HepG2 (cell line): Measurements from ENCODE around the gene NSD1. TPM values are rescaled to one million over a fixed set of nuclear protein-coding genes. Genes with fewer than 3 reads are reported as not detected.

Source experiments
- BCL6 ChIP-seq: IDR thresholded peaks from 2 replicates; pipeline ENCODE4 v1.6.1; 2016; ENCODE audit warnings: missing genetic modification reagents, missing compliant biosample characterization
- ESRRA ChIP-seq: sonication (generic); formaldehyde crosslinking; IDR thresholded peaks from 2 replicates; pipeline ENCODE4 v1.5.1; 2020; ENCODE audit warnings: mild to moderate bottlenecking, low read depth, missing genetic modification reagents
- GABPA ChIP-seq, 2 experiments: IDR thresholded peaks; 2 replicates each; pipeline ENCODE4 v1.6.1; 2011 to 2016; ENCODE audit warnings: low read depth in 2 of 2, low read length in 1 of 2, missing biosample characterization in 1 of 2, missing genetic modification characterization in 1 of 2
- GABPB1 ChIP-seq: IDR thresholded peaks from 2 replicates; pipeline ENCODE4 v1.6.1; 2016; ENCODE audit warnings: mild to moderate bottlenecking, missing genetic modification reagents, moderate library complexity, missing compliant biosample characterization
- JARID2 ChIP-seq: sonication (generic); formaldehyde crosslinking; IDR thresholded peaks from 2 replicates; pipeline ENCODE4 v1.8.1; 2023; ENCODE audit warnings: missing genetic modification reagents, inconsistent platforms; ENCODE audit not compliant: insufficient replicate concordance
- KAT7 ChIP-seq: IDR thresholded peaks from 2 replicates; pipeline ENCODE4 v1.6.1; 2018; ENCODE audit warnings: borderline replicate concordance, missing compliant biosample characterization
- KDM4B ChIP-seq: sonication (generic); formaldehyde crosslinking; IDR thresholded peaks from 2 replicates; pipeline ENCODE4 v1.4.0; 2020; ENCODE audit warnings: missing genetic modification reagents
- KLF13 ChIP-seq: sonication (generic); formaldehyde crosslinking; IDR thresholded peaks from 2 replicates; pipeline ENCODE4 v1.4.0; 2020; ENCODE audit warnings: mild to moderate bottlenecking, missing genetic modification reagents
- MEIS1 ChIP-seq: sonication (generic); formaldehyde crosslinking; IDR thresholded peaks from 2 replicates; pipeline ENCODE4 v1.9.0; 2021; ENCODE audit warnings: mild to moderate bottlenecking, missing genetic modification reagents, moderate library complexity, borderline replicate concordance
- MEIS2 ChIP-seq: sonication (generic); formaldehyde crosslinking; IDR thresholded peaks from 2 replicates; pipeline ENCODE4 v1.9.0; 2021; ENCODE audit warnings: mild to moderate bottlenecking, missing genetic modification reagents
- STAT5B ChIP-seq: sonication (generic); formaldehyde crosslinking; IDR thresholded peaks from 2 replicates; pipeline ENCODE4 v1.4.0; 2020; ENCODE audit warnings: missing genetic modification reagents
- TBX2 ChIP-seq: sonication (generic); formaldehyde crosslinking; IDR thresholded peaks from 2 replicates; pipeline ENCODE4 v1.5.0; 2020; ENCODE audit warnings: missing genetic modification reagents, mild to moderate bottlenecking, borderline replicate concordance
- ZNF12 ChIP-seq: sonication (generic); formaldehyde crosslinking; IDR thresholded peaks from 2 replicates; pipeline ENCODE4 v1.5.0; 2020; ENCODE audit warnings: missing genetic modification reagents
- ZNF230 ChIP-seq: sonication (generic); formaldehyde crosslinking; IDR thresholded peaks from 2 replicates; pipeline ENCODE4 v1.4.0; 2020; ENCODE audit warnings: mild to moderate bottlenecking, missing genetic modification reagents
- ZNF382 ChIP-seq: sonication (generic); formaldehyde crosslinking; IDR thresholded peaks from 2 replicates; pipeline ENCODE4 v1.5.0; 2020; ENCODE audit warnings: missing genetic modification reagents, mild to moderate bottlenecking, borderline replicate concordance
- ZNF496 ChIP-seq: sonication (generic); formaldehyde crosslinking; IDR thresholded peaks from 2 replicates; pipeline ENCODE4 v1.8.1; 2023; ENCODE audit warnings: mild to moderate bottlenecking, moderate library complexity, missing genetic modification reagents; ENCODE audit not compliant: insufficient replicate concordance
- ZNF510 ChIP-seq: sonication (generic); formaldehyde crosslinking; IDR thresholded peaks from 2 replicates; pipeline ENCODE4 v1.4.0; 2020; ENCODE audit warnings: low read depth, mild to moderate bottlenecking, missing genetic modification reagents
- ZNF674 ChIP-seq: sonication (generic); formaldehyde crosslinking; IDR thresholded peaks from 2 replicates; pipeline ENCODE4 v1.5.0; 2020; ENCODE audit warnings: low read depth, mild to moderate bottlenecking, missing genetic modification reagents
- ZNF790 ChIP-seq: sonication (generic); formaldehyde crosslinking; IDR thresholded peaks from 2 replicates; pipeline ENCODE4 v1.8.0; 2022; ENCODE audit warnings: missing genetic modification reagents, mild to moderate bottlenecking, borderline replicate concordance
- ZZZ3 ChIP-seq: sonication (generic); formaldehyde crosslinking; IDR thresholded peaks from 2 replicates; pipeline ENCODE4 v1.4.0; 2020; ENCODE audit warnings: missing genetic modification reagents, mild to moderate bottlenecking, borderline replicate concordance
- polyA plus RNA-seq, 8 experiments: library from polyadenylated mRNA; depleted of rRNA in 3 of 8; stranded (reverse) in 7 of 8; unstranded in 1 of 8; fragments of >200 nt; fragmentation: Illumina TruSeq in 4 of 8; extraction: Trizol in 4 of 8; gene quantifications; 2 replicates each; pipeline versions ENCODE4 v1.2.1 to v1.2.3, GENCODE V29; 2011 to 2016; ENCODE audit warnings: low read depth in 4 of 8, missing spikeins in 1 of 8, mixed read lengths in 1 of 8; ENCODE audit not compliant: insufficient read depth in 1 of 8
- total RNA-seq, 5 experiments: library from RNA; depleted of rRNA; stranded (reverse); fragments of >200 nt; fragmentation: Illumina TruSeq; extraction: Trizol; gene quantifications; 2 replicates each; pipeline ENCODE4 v1.2.3, GENCODE V29; 2016; ENCODE audit warnings: low read depth in 1 of 5
- TF ChIP-seq, protein P1 (sequence below): sonication (generic); formaldehyde crosslinking; IDR thresholded peaks from 2 replicates; pipeline ENCODE4 v1.4.0; 2020; ENCODE audit warnings: missing genetic modification reagents, borderline replicate concordance
- TF ChIP-seq, protein P2 (sequence below): sonication (generic); formaldehyde crosslinking; IDR thresholded peaks from 2 replicates; pipeline ENCODE4 v1.4.0; 2020; ENCODE audit warnings: low read depth, mild to moderate bottlenecking, missing genetic modification reagents
- TF ChIP-seq, protein P3 (sequence below): sonication (generic); formaldehyde crosslinking; IDR thresholded peaks from 2 replicates; pipeline ENCODE4 v1.4.0; 2020; ENCODE audit warnings: missing genetic modification reagents, borderline replicate concordance

NSD1 gene
- total and polyA plus RNA-seq, 2 of the 13 experiments (the other 11 are each of a cell fraction or from before 2014, with no cell fraction given) = 0.01 to 0.09 TPM

DNA sequence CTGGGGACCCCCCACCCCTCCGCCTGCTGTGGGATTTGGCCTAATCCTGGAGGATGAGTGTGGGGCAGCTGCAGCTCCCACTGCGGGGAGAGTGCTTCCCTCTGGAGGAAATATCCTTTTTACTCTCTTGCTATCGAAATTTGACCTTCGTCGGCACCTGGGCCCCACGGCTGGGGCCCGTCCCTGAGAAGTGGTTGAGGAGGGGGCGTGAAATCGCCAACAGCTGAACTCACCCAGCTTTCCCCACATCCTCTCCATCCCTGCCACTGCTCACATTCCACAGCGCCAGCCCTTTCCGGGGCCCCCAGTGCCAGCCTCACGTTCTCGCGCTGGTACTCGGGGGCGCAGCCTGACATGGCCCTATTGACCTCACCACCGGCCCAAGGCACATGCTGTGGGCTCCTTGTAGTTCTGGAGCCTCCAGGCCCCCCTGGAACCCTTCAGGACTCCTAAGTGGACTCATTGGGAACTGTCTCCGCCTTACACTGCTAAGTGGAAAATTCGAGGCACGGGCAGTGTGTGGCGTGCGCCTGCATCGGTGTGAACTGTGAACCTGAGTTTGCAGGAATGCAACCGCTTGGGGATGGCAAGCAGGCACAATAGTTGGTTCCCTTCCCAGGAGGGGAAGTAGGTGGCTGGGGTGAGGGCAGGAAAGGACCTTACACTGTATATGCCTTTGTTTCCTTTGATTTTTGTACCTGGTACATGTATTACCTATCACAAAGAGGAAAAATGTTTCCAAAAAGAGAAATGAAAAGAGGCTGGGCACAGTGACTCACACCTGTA lies 27.7 kb upstream of the NSD1 start (continued):
- TF ChIP-seq, protein P1, sequence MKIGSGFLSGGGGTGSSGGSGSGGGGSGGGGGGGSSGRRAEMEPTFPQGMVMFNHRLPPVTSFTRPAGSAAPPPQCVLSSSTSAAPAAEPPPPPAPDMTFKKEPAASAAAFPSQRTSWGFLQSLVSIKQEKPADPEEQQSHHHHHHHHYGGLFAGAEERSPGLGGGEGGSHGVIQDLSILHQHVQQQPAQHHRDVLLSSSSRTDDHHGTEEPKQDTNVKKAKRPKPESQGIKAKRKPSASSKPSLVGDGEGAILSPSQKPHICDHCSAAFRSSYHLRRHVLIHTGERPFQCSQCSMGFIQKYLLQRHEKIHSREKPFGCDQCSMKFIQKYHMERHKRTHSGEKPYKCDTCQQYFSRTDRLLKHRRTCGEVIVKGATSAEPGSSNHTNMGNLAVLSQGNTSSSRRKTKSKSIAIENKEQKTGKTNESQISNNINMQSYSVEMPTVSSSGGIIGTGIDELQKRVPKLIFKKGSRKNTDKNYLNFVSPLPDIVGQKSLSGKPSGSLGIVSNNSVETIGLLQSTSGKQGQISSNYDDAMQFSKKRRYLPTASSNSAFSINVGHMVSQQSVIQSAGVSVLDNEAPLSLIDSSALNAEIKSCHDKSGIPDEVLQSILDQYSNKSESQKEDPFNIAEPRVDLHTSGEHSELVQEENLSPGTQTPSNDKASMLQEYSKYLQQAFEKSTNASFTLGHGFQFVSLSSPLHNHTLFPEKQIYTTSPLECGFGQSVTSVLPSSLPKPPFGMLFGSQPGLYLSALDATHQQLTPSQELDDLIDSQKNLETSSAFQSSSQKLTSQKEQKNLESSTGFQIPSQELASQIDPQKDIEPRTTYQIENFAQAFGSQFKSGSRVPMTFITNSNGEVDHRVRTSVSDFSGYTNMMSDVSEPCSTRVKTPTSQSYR (CRISPR knock-in tag) = no peak
- peak; percentile 83 for TF ChIP-seq TBX2
- no peak for TF ChIP-seq ZZZ3 (CRISPR knock-in tag)
- TF ChIP-seq MEIS1 (CRISPR knock-in tag) = no peak
- TF ChIP-seq ZNF12 = no peak
- TF ChIP-seq ZNF790 (CRISPR knock-in tag) = no peak
- no peak for TF ChIP-seq ZNF382 (CRISPR knock-in tag)
- TF ChIP-seq ESRRA (CRISPR knock-in tag) = no peak
- no peak for TF ChIP-seq MEIS2 (CRISPR knock-in tag)
- TF ChIP-seq JARID2 (CRISPR knock-in tag) = no peak
- TF ChIP-seq KDM4B (CRISPR knock-in tag) = no peak
- no peak for TF ChIP-seq BCL6
- no peak for TF ChIP-seq STAT5B (CRISPR knock-in tag)
- no peak for TF ChIP-seq GABPA (IDR thresholded peaks at IDR 0.05; ENCODE audit: low read depth, low read length)
- no peak for TF ChIP-seq GABPA (CRISPR knock-in tag; IDR thresholded peaks at IDR 0.05; ENCODE audit: low read depth)
- TF ChIP-seq GABPB1 = peak; percentile 42; the same call in 1 of the 2 replicates
- TF ChIP-seq KAT7 (CRISPR knock-in tag) = peak; percentile 25; the same call in 1 of the 2 replicates
- TF ChIP-seq, protein P2, sequence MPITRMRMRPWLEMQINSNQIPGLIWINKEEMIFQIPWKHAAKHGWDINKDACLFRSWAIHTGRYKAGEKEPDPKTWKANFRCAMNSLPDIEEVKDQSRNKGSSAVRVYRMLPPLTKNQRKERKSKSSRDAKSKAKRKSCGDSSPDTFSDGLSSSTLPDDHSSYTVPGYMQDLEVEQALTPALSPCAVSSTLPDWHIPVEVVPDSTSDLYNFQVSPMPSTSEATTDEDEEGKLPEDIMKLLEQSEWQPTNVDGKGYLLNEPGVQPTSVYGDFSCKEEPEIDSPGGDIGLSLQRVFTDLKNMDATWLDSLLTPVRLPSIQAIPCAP (CRISPR knock-in tag) = no peak
- TF ChIP-seq ZNF230 = peak; percentile 70; the same call in 1 of the 2 replicates
- no peak for TF ChIP-seq ZNF510 (CRISPR knock-in tag)
- TF ChIP-seq, protein P3, sequence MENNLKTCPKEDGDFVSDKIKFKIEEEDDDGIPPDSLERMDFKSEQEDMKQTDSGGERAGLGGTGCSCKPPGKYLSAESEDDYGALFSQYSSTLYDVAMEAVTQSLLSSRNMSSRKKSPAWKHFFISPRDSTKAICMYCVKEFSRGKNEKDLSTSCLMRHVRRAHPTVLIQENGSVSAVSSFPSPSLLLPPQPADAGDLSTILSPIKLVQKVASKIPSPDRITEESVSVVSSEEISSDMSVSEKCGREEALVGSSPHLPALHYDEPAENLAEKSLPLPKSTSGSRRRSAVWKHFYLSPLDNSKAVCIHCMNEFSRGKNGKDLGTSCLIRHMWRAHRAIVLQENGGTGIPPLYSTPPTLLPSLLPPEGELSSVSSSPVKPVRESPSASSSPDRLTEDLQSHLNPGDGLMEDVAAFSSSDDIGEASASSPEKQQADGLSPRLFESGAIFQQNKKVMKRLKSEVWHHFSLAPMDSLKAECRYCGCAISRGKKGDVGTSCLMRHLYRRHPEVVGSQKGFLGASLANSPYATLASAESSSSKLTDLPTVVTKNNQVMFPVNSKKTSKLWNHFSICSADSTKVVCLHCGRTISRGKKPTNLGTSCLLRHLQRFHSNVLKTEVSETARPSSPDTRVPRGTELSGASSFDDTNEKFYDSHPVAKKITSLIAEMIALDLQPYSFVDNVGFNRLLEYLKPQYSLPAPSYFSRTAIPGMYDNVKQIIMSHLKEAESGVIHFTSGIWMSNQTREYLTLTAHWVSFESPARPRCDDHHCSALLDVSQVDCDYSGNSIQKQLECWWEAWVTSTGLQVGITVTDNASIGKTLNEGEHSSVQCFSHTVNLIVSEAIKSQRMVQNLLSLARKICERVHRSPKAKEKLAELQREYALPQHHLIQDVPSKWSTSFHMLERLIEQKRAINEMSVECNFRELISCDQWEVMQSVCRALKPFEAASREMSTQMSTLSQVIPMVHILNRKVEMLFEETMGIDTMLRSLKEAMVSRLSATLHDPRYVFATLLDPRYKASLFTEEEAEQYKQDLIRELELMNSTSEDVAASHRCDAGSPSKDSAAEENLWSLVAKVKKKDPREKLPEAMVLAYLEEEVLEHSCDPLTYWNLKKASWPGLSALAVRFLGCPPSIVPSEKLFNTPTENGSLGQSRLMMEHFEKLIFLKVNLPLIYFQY (CRISPR knock-in tag) = no peak
- no peak for TF ChIP-seq ZNF674 (CRISPR knock-in tag)
- TF ChIP-seq KLF13 = no peak
- no peak for TF ChIP-seq ZNF496 (CRISPR knock-in tag)
